Medulla oblongata (tissue), 1 donor: ENCODE data around the gene CDKL4.
"Not testable (repeated sequence)": the region's sequence is repeated elsewhere in the genome, so short reads cannot be mapped to it uniquely, and the experiment has no call there.

Experiments used
- DNase-seq: peaks from one replicate; pipeline ENCODE4 v3.0.0-alpha.2; 2015; ENCODE audit errors: extremely low spot score

Gene CDKL4

GRCh38 chr2:39144416-39144815, 99.4 kb downstream of the CDKL4 start:
- DNase-seq, result no peak

GRCh38 chr2:39142904-39143605, 100.7 kb downstream of the CDKL4 start:
- no peak for DNase-seq

GRCh38 chr2:39141334-39142271, 102.2 kb downstream of the CDKL4 start:
- DNase-seq, result no peak

- DNase-seq, result not testable (repeated sequence)
Measured at GRCh38 chr2:39140948-39141333, 102.8 kb downstream of the CDKL4 start.

- no peak for DNase-seq
Measured at GRCh38 chr2:39140322-39140847, 103.4 kb downstream of the CDKL4 start.

GRCh38 chr2:39139511-39140237, 104.1 kb downstream of the CDKL4 start:
- DNase-seq, result no peak

- DNase-seq, result no peak
Measured at GRCh38 chr2:39138837-39139211, 104.9 kb downstream of the CDKL4 start.

GRCh38 chr2:39138187-39138836, 105.5 kb downstream of the CDKL4 start:
- not testable (repeated sequence) for DNase-seq

GRCh38 chr2:39136799-39137198, 107.0 kb downstream of the CDKL4 start:
- no peak for DNase-seq

GRCh38 chr2:39135690-39136259, 108.0 kb downstream of the CDKL4 start:
- DNase-seq, result no peak

GRCh38 chr2:39133215-39133851, 110.4 kb downstream of the CDKL4 start:
- no peak for DNase-seq

- peak; percentile 24 for DNase-seq
Measured at GRCh38 chr2:39128919-39129391, 114.8 kb downstream of the CDKL4 start.

GRCh38 chr2:39127973-39128372, 115.8 kb downstream of the CDKL4 start:
- DNase-seq, result no peak
